ENCODE measurements around the gene WNT7B.

The WNT7B gene

GRCh38 chr22:45891996-45892621 lies 84.9 kb downstream of the WNT7B start:
- no peak overlapping the region for H2AFZ ChIP-seq (ENCODE audit: low read length)
- no peak overlapping the region for H3K4me2 ChIP-seq (ENCODE audit: low read depth, low read length, poor library complexity, severe bottlenecking)
- H3K9ac ChIP-seq (ENCODE audit: low read depth, low read length, poor library complexity, severe bottlenecking): no peak overlapping the region
- no peaks in the 10 kb centered on the region for H3K9me2 ChIP-seq (replicated peaks; ENCODE audit: low read depth, low read length)
- H3K9me3 ChIP-seq (ENCODE audit: insufficient read depth, low read depth, low read length): no peaks in the 10 kb centered on the region
- H4K20me1 ChIP-seq (ENCODE audit: insufficient read depth, low read length, poor library complexity, severe bottlenecking): no peaks in the 10 kb centered on the region
- no peak overlapping the region for H3K4me3 ChIP-seq (ENCODE audit: low read length, poor library complexity, severe bottlenecking)
- H3K36me3 ChIP-seq (ENCODE audit: insufficient read depth, low read length): no peaks in the 10 kb centered on the region
- no peaks in the 10 kb centered on the region for H3K79me2 ChIP-seq (ENCODE audit: insufficient read depth, low read length)
- no peak for TF ChIP-seq EZH2phosphoT487 (IDR thresholded peaks at IDR 0.05; ENCODE audit: borderline replicate concordance)
- TF ChIP-seq CTCF (conservative IDR thresholded peaks at IDR 0.05; ENCODE audit: low read length): no peak
- no peaks in the 10 kb centered on the region for H3K4me1 ChIP-seq (ENCODE audit: insufficient read depth, low read length, poor library complexity, severe bottlenecking)
- H3K27me3 ChIP-seq (ENCODE audit: insufficient read depth, low read length, poor library complexity, severe bottlenecking): no peaks in the 10 kb centered on the region
- H3F3A ChIP-seq (ENCODE audit: low read depth): no peaks in the 10 kb centered on the region

- TF ChIP-seq EZH2phosphoT487 (IDR thresholded peaks at IDR 0.05; ENCODE audit: borderline replicate concordance) (no peak), CTCF (conservative IDR thresholded peaks at IDR 0.05; ENCODE audit: low read length) (no peak)
- Histone ChIP-seq H3K4me1 (ENCODE audit: insufficient read depth, low read length, poor library complexity, severe bottlenecking) (no peaks in the 10 kb centered on the region), H2AFZ (ENCODE audit: low read length) (no peak overlapping the region), H3K4me2 (ENCODE audit: low read depth, low read length, poor library complexity, severe bottlenecking) (no peak overlapping the region), H3K4me3 (ENCODE audit: low read length, poor library complexity, severe bottlenecking) (no peak overlapping the region), H4K20me1 (ENCODE audit: insufficient read depth, low read length, poor library complexity, severe bottlenecking) (no peaks in the 10 kb centered on the region), H3K27me3 (ENCODE audit: insufficient read depth, low read length, poor library complexity, severe bottlenecking) (no peaks in the 10 kb centered on the region), H3K79me2 (ENCODE audit: insufficient read depth, low read length) (no peaks in the 10 kb centered on the region), H3K9me2 (replicated peaks; ENCODE audit: low read depth, low read length) (no peaks in the 10 kb centered on the region), H3K9me3 (ENCODE audit: insufficient read depth, low read depth, low read length) (no peaks in the 10 kb centered on the region), H3K36me3 (ENCODE audit: insufficient read depth, low read length) (no peaks in the 10 kb centered on the region), H3F3A (ENCODE audit: low read depth) (no peaks in the 10 kb centered on the region), H3K9ac (ENCODE audit: low read depth, low read length, poor library complexity, severe bottlenecking) (no peak overlapping the region)
These were observed 85.4 kb downstream of the WNT7B start for GRCh38 chr22:45891471-45891995.

- Histone ChIP-seq H4K20me1 (ENCODE audit: insufficient read depth, low read length, poor library complexity, severe bottlenecking) (no peaks in the 10 kb centered on the region), H3K36me3 (ENCODE audit: insufficient read depth, low read length) (no peaks in the 10 kb centered on the region)
These were observed 85.9 kb downstream of the WNT7B start for GRCh38 chr22:45891021-45891421.

More at GRCh38 chr22:45891021-45891421, 85.9 kb downstream of the WNT7B start:
- Histone ChIP-seq H3K4me2 (ENCODE audit: low read depth, low read length, poor library complexity, severe bottlenecking) (no peak overlapping the region), H3K9ac (ENCODE audit: low read depth, low read length, poor library complexity, severe bottlenecking) (no peak overlapping the region), H2AFZ (ENCODE audit: low read length) (no peak overlapping the region), H3F3A (ENCODE audit: low read depth) (no peaks in the 10 kb centered on the region), H3K9me2 (replicated peaks; ENCODE audit: low read depth, low read length) (no peaks in the 10 kb centered on the region), H3K79me2 (ENCODE audit: insufficient read depth, low read length) (no peaks in the 10 kb centered on the region), H3K4me3 (ENCODE audit: low read length, poor library complexity, severe bottlenecking) (no peak overlapping the region), H3K4me1 (ENCODE audit: insufficient read depth, low read length, poor library complexity, severe bottlenecking) (no peaks in the 10 kb centered on the region), H3K27me3 (ENCODE audit: insufficient read depth, low read length, poor library complexity, severe bottlenecking) (no peaks in the 10 kb centered on the region), H3K9me3 (ENCODE audit: insufficient read depth, low read depth, low read length) (no peaks in the 10 kb centered on the region)
- TF ChIP-seq CTCF (conservative IDR thresholded peaks at IDR 0.05; ENCODE audit: low read length) (no peak), EZH2phosphoT487 (IDR thresholded peaks at IDR 0.05; ENCODE audit: borderline replicate concordance) (no peak)

All from Loucy (cell line).